HEK293 (cell line): ENCODE data around the gene TNXB.
"Not testable (repeated sequence)": the region's sequence is repeated elsewhere in the genome, so short reads cannot be mapped to it uniquely, and the experiment has no call there.

Source experiments
- TF ChIP-seq, protein P1 (sequence below): fragments of 450-650 bp; formaldehyde crosslinking; IDR thresholded peaks from 2 replicates; pipeline ENCODE4 v1.5.1; 2016; ENCODE audit warnings: missing biosample characterization, missing genetic modification characterization, borderline replicate concordance
- TF ChIP-seq, protein P2 (sequence below): fragments of 450-650 bp; formaldehyde crosslinking; IDR thresholded peaks from 2 replicates; pipeline ENCODE4 v1.5.1; 2016; ENCODE audit warnings: missing biosample characterization, missing genetic modification characterization
- TF ChIP-seq, protein P3 (sequence below): fragments of 450-650 bp; formaldehyde crosslinking; IDR thresholded peaks from 2 replicates; pipeline ENCODE4 v1.5.1; 2016; ENCODE audit warnings: missing biosample characterization, missing genetic modification characterization

DNA sequence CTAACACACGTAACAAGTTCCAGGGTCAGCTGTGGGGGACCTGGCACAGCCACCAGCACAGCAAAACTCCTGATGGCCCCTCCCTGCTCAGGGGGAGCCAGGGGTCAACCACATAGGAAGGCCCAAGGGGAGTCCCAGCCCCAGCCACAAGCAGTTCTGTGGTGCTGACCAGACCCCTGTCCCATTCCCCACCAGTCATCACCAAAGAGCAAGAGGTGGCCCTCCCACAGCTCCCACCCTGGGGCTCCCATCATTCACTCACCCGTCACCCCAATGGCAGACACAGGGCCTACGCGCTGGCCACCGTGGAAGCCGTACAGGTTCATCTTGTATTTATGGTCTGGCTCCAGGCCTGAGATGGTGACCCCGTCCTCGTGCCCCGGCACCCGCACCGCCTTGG is 59.4 kb downstream of the TNXB start:
- TF ChIP-seq, protein P1, sequence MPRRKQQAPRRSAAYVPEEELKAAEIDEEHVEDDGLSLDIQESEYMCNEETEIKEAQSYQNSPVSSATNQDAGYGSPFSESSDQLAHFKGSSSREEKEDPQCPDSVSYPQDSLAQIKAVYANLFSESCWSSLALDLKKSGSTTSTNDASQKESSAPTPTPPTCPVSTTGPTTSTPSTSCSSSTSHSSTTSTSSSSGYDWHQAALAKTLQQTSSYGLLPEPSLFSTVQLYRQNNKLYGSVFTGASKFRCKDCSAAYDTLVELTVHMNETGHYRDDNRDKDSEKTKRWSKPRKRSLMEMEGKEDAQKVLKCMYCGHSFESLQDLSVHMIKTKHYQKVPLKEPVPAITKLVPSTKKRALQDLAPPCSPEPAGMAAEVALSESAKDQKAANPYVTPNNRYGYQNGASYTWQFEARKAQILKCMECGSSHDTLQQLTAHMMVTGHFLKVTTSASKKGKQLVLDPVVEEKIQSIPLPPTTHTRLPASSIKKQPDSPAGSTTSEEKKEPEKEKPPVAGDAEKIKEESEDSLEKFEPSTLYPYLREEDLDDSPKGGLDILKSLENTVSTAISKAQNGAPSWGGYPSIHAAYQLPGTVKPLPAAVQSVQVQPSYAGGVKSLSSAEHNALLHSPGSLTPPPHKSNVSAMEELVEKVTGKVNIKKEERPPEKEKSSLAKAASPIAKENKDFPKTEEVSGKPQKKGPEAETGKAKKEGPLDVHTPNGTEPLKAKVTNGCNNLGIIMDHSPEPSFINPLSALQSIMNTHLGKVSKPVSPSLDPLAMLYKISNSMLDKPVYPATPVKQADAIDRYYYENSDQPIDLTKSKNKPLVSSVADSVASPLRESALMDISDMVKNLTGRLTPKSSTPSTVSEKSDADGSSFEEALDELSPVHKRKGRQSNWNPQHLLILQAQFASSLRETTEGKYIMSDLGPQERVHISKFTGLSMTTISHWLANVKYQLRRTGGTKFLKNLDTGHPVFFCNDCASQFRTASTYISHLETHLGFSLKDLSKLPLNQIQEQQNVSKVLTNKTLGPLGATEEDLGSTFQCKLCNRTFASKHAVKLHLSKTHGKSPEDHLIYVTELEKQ (tag by site-specific recombination) = not testable (repeated sequence)
- TF ChIP-seq, protein P2, sequence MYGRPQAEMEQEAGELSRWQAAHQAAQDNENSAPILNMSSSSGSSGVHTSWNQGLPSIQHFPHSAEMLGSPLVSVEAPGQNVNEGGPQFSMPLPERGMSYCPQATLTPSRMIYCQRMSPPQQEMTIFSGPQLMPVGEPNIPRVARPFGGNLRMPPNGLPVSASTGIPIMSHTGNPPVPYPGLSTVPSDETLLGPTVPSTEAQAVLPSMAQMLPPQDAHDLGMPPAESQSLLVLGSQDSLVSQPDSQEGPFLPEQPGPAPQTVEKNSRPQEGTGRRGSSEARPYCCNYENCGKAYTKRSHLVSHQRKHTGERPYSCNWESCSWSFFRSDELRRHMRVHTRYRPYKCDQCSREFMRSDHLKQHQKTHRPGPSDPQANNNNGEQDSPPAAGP (tag by site-specific recombination) = not testable (repeated sequence)
- TF ChIP-seq, protein P3, sequence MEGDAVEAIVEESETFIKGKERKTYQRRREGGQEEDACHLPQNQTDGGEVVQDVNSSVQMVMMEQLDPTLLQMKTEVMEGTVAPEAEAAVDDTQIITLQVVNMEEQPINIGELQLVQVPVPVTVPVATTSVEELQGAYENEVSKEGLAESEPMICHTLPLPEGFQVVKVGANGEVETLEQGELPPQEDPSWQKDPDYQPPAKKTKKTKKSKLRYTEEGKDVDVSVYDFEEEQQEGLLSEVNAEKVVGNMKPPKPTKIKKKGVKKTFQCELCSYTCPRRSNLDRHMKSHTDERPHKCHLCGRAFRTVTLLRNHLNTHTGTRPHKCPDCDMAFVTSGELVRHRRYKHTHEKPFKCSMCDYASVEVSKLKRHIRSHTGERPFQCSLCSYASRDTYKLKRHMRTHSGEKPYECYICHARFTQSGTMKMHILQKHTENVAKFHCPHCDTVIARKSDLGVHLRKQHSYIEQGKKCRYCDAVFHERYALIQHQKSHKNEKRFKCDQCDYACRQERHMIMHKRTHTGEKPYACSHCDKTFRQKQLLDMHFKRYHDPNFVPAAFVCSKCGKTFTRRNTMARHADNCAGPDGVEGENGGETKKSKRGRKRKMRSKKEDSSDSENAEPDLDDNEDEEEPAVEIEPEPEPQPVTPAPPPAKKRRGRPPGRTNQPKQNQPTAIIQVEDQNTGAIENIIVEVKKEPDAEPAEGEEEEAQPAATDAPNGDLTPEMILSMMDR = not testable (repeated sequence)
